GM12801 (cell line): ENCODE results near the gene ZNF280B.

Source experiments
- TF ChIP-seq, protein P1 (sequence below): IDR thresholded peaks from one replicate; pipeline ENCODE4 v1.5.1; 2011; ENCODE audit warnings: control low read depth; ENCODE audit not compliant: insufficient read length; ENCODE audit errors: extremely low read depth

ZNF280B gene

DNA sequence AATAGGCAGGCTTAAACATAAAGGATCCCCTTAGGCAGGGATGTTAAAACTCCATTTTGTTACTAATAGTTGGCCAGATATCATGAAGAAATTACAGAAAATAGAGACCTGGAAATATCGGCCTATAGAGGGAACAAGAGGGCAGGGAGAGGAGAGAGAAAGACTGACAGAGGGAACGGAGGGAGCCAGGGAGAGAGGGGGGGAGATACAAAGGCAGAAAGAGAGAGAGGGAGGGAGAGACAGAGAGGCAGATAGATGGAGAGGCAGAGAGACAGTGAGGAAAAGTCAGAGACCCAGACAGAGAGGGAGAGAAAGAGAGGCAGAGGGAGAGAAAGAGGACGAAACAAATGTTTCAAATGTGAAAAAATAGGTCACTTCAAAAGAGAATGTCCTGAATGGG, 53.5 kb downstream of the ZNF280B start:
- TF ChIP-seq, protein P1, sequence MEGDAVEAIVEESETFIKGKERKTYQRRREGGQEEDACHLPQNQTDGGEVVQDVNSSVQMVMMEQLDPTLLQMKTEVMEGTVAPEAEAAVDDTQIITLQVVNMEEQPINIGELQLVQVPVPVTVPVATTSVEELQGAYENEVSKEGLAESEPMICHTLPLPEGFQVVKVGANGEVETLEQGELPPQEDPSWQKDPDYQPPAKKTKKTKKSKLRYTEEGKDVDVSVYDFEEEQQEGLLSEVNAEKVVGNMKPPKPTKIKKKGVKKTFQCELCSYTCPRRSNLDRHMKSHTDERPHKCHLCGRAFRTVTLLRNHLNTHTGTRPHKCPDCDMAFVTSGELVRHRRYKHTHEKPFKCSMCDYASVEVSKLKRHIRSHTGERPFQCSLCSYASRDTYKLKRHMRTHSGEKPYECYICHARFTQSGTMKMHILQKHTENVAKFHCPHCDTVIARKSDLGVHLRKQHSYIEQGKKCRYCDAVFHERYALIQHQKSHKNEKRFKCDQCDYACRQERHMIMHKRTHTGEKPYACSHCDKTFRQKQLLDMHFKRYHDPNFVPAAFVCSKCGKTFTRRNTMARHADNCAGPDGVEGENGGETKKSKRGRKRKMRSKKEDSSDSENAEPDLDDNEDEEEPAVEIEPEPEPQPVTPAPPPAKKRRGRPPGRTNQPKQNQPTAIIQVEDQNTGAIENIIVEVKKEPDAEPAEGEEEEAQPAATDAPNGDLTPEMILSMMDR, result no peak

DNA sequence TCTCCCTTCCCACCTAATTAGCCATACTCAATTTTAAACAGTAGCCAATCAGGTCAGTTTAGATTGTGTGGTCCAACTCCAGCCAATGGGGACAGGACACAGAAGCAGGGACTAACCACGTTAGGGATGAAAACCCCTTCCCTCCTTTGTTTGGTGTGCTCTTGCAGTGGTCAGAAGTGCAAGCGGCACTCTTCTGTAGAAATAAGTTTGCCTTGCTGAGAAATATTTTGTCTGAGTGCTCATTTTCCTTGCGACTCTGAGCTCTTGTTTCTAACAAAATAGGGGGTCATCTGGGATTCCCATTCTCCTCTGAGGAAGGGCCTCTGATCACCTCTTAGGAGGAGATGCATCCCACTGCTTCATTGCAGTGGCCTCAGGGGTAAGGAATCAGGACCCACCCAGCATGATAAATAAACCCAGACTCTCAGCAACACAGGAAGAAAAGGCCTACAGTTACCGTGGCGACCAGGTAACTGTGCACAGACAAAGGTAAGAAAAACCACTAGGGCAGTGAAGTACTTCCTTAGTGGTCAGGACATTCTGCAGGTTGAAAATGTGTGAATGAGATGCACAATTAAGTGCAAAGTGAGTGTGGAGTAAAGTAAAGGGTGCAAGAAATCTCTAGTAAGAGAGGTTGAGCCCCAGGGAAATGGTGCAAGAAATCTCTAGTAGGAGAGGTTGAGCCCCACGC, 55.4 kb downstream of the ZNF280B start:
- TF ChIP-seq, protein P1, result no peak

DNA sequence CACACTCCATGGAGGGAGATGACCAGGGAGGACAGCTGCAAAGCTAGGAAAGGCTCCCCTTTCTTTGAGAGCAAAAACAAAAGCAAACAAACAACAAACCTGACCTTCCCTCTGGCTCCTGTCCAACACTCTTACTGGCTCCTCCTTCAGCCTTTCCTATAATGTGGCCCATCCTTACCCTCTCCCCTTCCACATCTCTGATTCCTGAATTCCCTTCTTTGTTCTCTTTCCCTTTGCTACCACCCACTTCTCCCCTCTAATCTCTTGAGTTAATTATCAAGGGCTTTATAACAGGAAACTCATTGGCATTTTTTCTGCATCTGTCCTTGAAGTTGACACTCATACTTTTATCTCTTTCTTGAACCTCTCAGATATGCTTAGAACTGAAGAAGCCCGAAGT, 56.3 kb downstream of the ZNF280B start:
- TF ChIP-seq, protein P1, result no peak

DNA sequence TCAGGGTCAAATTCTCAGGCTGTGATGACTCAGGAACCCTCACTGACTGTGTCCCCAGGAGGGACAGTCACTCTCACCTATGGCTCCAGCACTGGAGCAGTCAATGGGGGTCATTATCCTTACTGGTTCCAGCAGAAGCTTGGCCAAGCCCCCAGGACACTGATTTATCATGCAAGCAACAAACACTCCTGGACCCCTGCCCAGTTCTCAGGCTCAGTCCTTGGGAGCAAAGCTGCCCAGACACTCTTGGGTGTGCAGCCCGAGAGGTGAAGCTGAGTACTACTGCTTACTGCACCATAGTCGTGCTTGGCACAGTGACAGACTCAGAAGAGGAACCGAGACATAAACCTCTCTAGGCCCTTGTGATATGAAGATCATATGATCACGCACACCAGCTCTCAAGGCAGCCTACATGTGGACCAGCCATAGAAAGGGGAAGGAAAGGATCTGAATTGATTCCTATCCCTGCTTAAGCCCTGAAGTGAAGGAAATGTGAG, 58.2 kb downstream of the ZNF280B start:
- TF ChIP-seq, protein P1, result no peak

DNA sequence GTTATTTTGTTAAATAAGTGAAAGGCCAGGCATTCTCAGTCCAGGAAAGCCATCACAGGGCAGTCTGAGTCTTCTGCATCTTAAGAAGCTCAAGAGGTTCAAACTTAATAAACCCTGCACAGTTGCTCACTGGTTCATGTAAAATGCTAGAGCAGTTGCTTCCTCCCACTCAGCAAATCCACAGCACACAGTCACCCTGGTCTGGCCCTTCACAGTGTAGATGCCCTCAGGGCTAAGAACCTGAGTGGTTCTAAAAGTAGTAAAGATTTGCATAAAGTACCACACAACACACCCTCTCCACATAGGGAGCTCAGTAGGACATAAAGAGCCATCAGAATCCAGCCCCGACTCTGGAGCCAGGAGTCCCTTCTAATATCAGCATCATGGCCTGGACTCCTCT, 58.7 kb downstream of the ZNF280B start:
- TF ChIP-seq, protein P1, result no peak

DNA sequence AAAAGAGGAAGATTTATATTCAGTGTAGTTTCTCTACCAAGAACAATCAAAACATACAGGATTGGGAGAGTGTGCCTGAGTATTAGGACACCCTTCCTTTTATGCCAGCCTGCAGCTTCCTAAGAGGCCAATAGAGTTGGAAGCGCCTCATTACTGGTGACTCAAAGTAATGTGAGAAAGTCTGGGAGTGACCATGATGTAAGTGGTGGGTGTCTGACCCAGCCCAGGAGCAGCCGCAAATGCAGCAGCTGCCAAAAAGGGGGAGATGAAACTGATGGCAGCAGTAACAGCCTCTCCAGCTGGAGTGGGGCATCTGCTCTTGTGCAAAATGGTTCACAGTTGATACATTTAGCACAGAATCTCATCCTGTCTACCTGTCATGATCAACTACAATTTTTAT, 62.0 kb downstream of the ZNF280B start:
- TF ChIP-seq, protein P1, result no peak

DNA sequence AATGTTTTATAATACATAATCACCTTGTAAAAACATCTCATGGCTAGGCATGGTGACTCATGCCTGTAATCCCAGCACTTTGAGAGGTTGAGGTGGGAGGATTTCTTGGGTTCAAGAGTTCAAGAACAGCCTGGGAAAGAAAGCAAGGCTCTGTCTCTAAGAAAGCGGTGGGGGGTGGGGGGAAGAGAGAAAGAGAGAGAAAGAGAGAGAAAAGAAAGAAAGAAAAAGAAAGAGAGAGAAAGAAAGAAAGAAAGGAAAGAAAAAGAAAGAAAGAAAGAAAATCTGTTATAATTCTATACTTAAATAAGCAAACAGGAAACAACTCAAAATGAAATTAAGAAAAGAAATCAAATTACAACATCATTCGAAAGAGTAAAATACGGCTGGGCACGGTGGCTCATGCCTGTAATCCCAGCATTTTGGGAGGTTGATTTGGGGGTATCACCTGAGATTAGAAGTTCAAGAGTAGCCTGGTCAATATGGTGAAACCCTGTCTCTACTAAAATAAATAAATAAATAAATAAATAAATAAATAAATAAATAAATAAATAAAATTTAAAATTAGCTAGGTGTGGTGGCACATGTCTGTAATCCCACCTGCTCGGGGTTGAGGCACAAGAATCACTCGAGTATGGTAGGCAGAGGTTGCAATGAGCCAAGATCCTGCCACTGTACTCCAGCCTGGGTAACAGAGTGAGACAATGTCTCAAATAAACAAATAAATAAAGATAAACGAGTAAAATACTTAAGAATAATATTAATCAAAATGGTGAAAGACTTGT, 65.4 kb downstream of the ZNF280B start:
- TF ChIP-seq, protein P1, result no peak
